ENCODE results near the gene TRERF1. TPM values are rescaled to one million over a fixed set of nuclear protein-coding genes. Genes with fewer than 3 reads are reported as not detected.

Gene TRERF1
- total RNA-seq, 1 donor = 10.8 TPM

GRCh38 chr6:42315991-42316970 is 135.4 kb downstream of the TRERF1 start:
- DNase-seq (ENCODE audit: low read depth in 2 of 3, low spot score in 2 of 3) = peak in 2 of 3 donors; percentile 37 to 49

GRCh38 chr6:42315259-42315990 is 136.3 kb downstream of the TRERF1 start:
- DNase-seq (ENCODE audit: low read depth in 2 of 3, low spot score in 2 of 3) = no peak

DNA sequence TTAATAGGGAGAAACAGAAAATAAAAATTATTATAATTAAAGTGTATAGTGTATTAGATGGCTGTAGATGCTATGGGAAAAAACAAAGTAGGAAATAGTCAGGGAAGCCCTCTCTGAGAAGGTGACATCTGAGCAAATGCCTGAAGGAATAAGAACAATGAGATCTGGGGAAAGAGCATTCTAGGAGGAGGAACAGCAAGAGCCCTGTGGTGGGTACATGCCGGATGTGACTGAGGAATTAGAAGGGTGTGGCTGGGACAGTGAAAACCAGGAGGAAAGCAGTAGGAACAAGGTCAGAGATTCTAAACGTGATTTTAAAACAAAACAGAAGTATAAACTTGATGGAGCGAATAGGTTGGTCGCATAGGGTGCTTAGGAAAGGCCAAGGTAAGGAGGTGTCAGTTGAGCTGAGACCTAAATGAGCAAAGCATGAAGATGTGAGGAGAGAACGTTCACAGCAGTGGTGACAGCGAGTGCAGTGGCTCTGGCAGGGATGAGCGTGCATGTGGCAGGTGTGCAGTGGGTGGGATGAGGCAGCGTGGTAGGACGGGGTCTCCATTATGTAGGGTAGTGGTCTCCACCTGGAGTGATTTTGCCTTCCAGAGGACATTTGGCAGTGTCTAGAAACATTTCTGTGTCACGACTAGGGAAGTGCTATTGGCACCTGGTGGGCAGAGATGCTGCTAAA is 137.0 kb downstream of the TRERF1 start:
- no peak for DNase-seq (ENCODE audit: low read depth in 2 of 3, low spot score in 2 of 3)

DNA sequence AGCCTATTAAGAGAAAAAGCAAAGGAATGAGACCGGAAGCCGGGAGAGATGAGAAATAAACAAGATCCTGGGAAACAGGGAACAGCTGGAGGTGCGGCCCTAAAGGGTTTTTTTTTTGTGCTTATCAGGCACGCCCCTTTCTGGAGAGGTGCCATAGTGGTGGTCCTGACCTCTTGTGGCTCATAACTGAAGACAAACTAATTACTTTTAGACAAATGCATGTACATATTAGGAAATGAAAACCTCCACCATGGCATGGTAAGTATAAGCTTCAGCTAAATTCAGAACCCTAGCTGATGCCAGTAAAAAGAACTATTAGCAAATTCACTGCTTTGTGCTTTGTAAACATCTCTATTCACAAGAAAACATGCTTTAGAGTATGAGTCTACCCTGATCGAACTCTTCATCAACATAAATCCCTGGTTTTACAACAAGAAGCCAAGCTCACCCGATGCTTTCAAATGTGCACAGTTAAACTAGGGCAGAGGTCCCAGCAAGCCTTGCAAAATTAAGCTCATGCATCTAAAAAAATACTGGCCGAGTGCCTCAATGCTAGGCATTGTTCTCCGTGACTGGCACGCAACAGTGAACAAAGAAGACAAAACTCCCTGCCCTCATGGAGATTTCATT is 137.7 kb downstream of the TRERF1 start:
- no peak for DNase-seq (ENCODE audit: low read depth in 2 of 3, low spot score in 2 of 3)

DNA sequence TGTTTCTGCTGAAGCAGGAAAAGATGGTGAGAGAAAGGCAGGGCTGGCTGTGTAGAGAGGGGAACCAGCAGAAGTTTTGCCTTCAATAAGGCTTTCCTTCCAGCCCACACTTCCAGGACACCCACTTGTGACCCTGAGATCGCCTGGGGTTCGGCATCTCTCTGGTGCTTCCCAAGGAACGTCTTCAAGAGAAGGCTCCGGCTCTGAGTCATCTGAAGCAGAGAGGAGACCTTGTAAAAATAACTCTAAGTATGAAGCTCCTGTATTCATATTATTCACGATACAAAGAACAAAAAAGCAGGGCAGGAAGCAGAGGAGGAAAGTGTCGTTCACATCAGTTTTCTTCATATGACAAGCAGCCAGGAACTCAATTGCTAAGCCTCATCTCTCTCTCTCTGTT is 138.7 kb downstream of the TRERF1 start:
- no peak for DNase-seq (ENCODE audit: low read depth in 2 of 3, low spot score in 2 of 3)

- no peak for DNase-seq (ENCODE audit: low read depth in 2 of 3, low spot score in 2 of 3)
Observed at GRCh38 chr6:42307141-42307470, 144.6 kb downstream of the TRERF1 start.

- DNase-seq (ENCODE audit: low read depth in 2 of 3, low spot score in 2 of 3) = no peak
Observed at GRCh38 chr6:42306439-42307140, 145.1 kb downstream of the TRERF1 start.

DNA sequence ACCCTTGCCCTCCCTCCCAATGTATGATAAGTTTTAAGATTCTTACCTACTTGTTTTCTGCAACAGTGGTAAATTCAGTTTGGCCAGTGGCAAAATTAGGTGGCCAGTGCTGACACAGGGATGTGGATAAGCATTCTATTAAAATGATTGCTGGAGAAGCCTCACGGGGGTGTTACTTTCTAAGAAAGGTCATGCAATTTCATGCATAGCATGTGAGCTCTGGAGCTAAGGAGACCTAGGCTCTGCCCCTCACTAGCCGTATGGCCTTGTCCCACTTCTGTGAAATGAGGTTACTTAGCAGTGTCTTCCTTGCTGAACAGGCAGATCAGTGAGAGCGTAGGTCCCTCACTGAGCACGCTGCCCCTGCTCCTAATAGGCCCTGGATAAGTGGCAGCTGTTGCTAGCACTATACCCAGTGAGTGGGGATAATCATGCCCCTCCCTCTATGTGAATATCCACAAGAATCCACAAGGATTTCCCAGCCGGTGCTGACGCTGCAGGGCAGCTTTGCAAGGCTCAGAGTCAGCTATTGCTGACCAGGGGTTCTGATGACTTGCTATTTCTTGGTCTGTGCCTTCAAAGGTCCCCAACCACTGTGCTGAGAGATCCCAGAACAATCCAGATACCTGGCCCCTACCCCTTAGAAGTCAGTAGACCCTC is 147.5 kb downstream of the TRERF1 start:
- DNase-seq (ENCODE audit: low read depth in 2 of 3, low spot score in 2 of 3) = no peak

- no peak for DNase-seq (ENCODE audit: low read depth in 2 of 3, low spot score in 2 of 3)
Observed at GRCh38 chr6:42302411-42302810, 149.3 kb downstream of the TRERF1 start.

DNA sequence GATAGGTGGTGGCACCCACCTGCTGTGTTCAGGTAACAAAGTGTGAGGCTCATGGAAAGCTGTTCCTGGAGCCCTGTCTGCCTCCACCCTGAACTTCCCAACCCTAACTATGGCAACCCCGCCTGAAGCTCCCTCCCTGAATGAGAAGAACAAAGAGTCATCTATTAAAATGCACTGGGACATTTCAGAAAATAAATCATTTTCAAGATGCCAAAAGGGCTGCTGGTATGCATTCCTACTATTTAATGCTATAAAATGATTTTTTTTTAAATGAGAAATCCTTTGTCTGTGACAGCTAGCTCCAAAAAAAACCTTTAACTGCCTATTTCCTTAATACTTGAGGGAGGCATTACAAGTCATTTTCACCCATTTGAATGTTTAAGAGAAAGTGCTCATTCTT is 149.7 kb downstream of the TRERF1 start:
- no peak for DNase-seq (ENCODE audit: low read depth in 2 of 3, low spot score in 2 of 3)

- no peak for DNase-seq (ENCODE audit: low read depth in 2 of 3, low spot score in 2 of 3)
Observed at GRCh38 chr6:42300701-42301100, 151.0 kb downstream of the TRERF1 start.

DNA sequence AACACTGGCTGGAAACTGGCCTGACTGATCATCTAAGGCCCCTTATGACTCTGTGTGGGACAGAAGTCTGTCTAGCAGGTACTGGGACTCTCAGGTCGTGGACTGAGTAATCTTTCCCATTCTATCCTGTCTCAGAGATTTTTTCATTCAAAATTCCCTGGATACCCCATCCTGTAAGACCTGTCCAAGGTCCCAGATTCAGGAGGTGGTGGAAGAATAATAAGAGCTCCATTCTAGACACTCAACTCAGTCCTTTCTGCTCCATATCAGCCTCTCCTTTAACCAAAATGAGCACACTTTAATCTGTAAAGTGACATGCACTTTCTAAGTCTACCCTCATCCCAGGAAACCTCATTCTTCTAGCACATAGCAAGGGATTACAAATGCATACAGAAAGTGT is 151.5 kb downstream of the TRERF1 start:
- DNase-seq (ENCODE audit: low read depth in 2 of 3, low spot score in 2 of 3) = no peak

DNA sequence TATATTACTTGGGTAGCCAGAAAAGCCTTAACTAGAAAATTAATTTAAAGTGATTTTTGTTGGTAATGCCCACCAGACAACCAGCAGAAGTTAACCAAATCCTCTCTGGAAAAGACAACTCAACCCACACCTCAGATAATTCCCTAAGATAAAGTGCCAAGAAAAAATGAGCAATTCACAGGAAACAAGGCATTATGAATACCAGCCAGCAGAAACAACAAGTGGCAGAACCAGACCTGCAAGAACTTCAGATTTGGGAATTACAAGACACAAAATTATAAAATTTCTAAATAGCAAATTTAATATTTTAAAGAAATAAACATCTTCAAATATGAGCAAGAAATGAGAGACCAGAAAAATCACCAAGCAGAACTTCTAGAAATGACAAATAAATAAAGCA is 154.1 kb downstream of the TRERF1 start:
- no peak for DNase-seq (ENCODE audit: low read depth in 2 of 3, low spot score in 2 of 3)

DNA sequence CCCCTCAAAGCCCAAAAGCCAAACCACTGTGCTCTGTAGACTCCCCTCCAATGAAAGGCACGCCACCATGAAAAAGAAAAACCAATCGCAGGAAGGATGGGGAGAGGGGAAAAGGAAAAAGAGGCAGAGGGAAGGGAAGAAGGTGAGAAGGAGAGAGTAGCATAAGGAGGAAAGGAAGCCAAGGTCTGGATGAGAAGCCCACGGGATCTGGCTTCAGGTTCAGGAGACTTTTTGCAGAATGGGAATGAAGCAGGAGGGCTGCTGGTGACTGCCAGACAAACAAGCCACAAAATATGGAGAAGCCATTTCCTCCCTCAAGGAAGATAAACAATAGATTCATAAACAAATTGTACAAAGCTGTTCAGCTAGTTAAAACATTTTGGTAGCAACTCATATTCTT is 155.1 kb downstream of the TRERF1 start:
- no peak for DNase-seq (ENCODE audit: low read depth in 2 of 3, low spot score in 2 of 3)

- DNase-seq (ENCODE audit: low read depth in 2 of 3, low spot score in 2 of 3) = no peak
Observed at GRCh38 chr6:42295677-42296076, 156.0 kb downstream of the TRERF1 start.

GRCh38 chr6:42295181-42295580 is 156.5 kb downstream of the TRERF1 start:
- DNase-seq (ENCODE audit: low read depth in 2 of 3, low spot score in 2 of 3) = no peak

DNA sequence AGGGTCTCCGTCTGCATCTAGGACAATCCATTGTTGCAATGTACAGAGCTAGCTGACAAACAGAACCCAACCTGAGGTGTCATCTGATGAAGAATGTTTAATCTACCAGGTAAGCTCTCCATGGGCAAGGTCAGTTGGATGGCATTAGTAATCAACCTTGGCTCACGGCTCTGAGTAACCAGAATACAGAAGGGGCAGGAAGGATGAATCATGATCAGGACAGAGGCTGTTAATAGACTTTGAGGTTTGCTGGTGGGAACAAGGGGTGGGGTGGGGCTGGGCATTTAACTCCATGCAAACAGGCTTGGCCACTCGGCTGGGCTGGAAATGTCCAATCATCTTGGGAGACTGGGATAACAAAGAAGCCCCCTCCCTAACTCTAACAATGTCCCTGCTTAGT is 157.0 kb downstream of the TRERF1 start:
- DNase-seq (ENCODE audit: low read depth in 2 of 3, low spot score in 2 of 3) = no peak

GRCh38 chr6:42293386-42293977 is 158.2 kb downstream of the TRERF1 start:
- no peak for DNase-seq (ENCODE audit: low read depth in 2 of 3, low spot score in 2 of 3)

DNA sequence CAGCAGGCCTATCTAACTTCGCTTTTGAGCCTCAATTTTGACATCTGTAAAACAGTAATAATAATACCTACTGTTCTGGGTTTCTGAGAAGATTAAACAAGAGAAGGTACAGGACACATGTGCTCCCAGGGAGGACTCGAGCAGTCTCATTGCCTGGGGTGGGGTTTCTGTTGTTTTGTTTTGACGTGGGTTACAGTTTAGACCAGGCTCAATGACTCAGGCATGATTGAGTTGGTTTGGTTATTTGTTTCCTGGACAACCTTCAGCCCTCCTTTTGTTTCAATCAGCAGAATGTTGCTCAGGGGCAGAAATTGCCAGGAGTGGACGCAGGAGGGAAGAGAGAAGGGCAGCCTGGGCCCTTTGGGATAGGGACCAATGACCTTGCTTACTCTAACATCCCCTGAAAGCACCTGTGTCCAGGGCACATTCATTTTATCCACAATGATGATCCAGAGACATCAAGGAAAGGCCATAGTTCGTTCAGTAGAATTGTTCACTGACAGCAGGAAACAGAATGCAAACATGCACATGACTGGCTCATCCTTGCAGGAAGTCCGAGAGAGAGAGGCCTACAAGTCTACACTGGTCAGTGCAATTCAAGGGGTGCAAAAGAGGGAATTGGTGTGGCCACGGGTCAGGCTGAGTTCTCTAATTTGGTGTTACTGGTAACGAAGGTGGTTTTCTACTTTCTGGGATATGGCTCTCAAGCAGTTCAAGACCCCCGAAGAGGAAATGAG is 159.6 kb downstream of the TRERF1 start:
- no peak for DNase-seq (ENCODE audit: low read depth in 2 of 3, low spot score in 2 of 3)
